ENCODE results near the gene MYLK3. TPM values are rescaled to one million over a fixed set of nuclear protein-coding genes. Genes with fewer than 3 reads are reported as not detected.

The MYLK3 gene
- total RNA-seq: under 0.01 and 0.30 TPM in 2 replicates

GRCh38 chr16:46747777-46748651 lies at the start of gene MYLK3:
MYLK3 (minus strand) TSS chr16:46748344; CDS start chr16:46748193, 151 bp downstream.

GRCh38 chr16:46689365-46690280 lies 58.5 kb downstream of the MYLK3 start, which contains the start of gene ORC6:
ORC6 (plus strand) TSS chr16:46689659; CDS start chr16:46689706, 47 bp downstream.

GRCh38 chr16:46688654-46689364 lies 59.3 kb downstream of the MYLK3 start, which contains the start of gene VPS35:
VPS35 (minus strand) TSS chr16:46689178; CDS start chr16:46689133, 45 bp downstream.

Other genes with a start within 250 kb of the MYLK3 start
- gene SHCBP1, start 127.0 kb downstream of the MYLK3 start, total RNA-seq: 27.0 and 33.0 TPM in 2 replicates
- 99.7 and 118 TPM in 2 replicates for gene VPS35, start 59.2 kb downstream of the MYLK3 start, total RNA-seq
- 15.3 and 21.3 TPM in 2 replicates for gene ORC6, start 58.7 kb downstream of the MYLK3 start, total RNA-seq
- gene C16orf87, start 82.8 kb upstream of the MYLK3 start, total RNA-seq: 8.1 and 13.7 TPM in 2 replicates
- gene GPT2, start 136.0 kb upstream of the MYLK3 start, total RNA-seq: 11.0 and 25.7 TPM in 2 replicates
- 93.2 and 138 TPM in 2 replicates for gene DNAJA2, start 225.3 kb upstream of the MYLK3 start, total RNA-seq